WERI-Rb-1 (cell line): Measurements from ENCODE around the gene ASZ1.

ENCODE experiments used
- DNase-seq: peaks from one replicate; pipeline ENCODE4 v3.0.0-alpha.2; 2020
- H3K27ac ChIP-seq: fragments of 250-450 bp; sonication (Bioruptor Pico); 2 replicates; pipeline ENCODE4 v1.5.1; 2020; ENCODE audit warnings: mild to moderate bottlenecking, moderate library complexity
- H3K27me3 ChIP-seq: fragments of 250-450 bp; sonication (Bioruptor Pico); 2 replicates; pipeline ENCODE4 v1.5.1; 2021; ENCODE audit warnings: mild to moderate bottlenecking, low read depth, moderate library complexity; ENCODE audit not compliant: insufficient read depth, severe bottlenecking
- H3K36me3 ChIP-seq: fragments of 250-450 bp; sonication (Bioruptor Pico); 2 replicates; pipeline ENCODE4 v1.5.1; 2020; ENCODE audit warnings: mild to moderate bottlenecking, moderate library complexity
- H3K4me3 ChIP-seq: 2 replicates; pipeline ENCODE4 v1.5.1; 2011; ENCODE audit warnings: low read depth, mild to moderate bottlenecking, control low read depth, low read length
- H3K9me3 ChIP-seq: fragments of 250-450 bp; sonication (Bioruptor Pico); 2 replicates; pipeline ENCODE4 v1.5.1; 2021; ENCODE audit warnings: mild to moderate bottlenecking, moderate library complexity; ENCODE audit not compliant: severe bottlenecking
- TF ChIP-seq, protein P1 (sequence below): IDR thresholded peaks from 2 replicates; pipeline ENCODE4 v1.5.1; 2011; ENCODE audit warnings: low read depth, mild to moderate bottlenecking, control low read depth, inconsistent platforms, low read length

Gene ASZ1

DNA sequence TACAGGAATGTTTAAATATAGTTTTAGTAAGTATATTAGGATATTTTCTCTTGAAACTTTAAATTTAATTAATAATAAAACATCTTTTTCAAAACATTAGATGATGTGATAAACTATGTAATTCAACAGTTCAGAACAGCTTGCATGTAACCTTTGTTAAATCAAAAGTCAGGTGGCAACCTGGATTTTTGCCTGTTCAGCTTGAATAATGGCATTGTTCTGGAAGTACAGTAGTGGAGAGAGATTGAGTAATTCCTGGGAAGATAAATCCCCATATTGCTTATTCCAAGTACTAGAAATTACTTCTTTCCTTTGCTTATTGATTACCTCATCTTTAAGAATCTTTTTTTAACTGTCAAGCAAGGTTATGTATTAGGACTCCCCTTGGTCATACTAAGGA lies 32.4 kb upstream of the ASZ1 start:
- Histone ChIP-seq H3K27ac (no peak overlapping the region), H3K9me3 (no peaks in the 10 kb centered on the region), H3K4me3 (no peak overlapping the region), H3K27me3 (peaks cover 15% of the 10 kb centered on the region), H3K36me3 (no peaks in the 10 kb centered on the region)
- TF ChIP-seq, protein P1, sequence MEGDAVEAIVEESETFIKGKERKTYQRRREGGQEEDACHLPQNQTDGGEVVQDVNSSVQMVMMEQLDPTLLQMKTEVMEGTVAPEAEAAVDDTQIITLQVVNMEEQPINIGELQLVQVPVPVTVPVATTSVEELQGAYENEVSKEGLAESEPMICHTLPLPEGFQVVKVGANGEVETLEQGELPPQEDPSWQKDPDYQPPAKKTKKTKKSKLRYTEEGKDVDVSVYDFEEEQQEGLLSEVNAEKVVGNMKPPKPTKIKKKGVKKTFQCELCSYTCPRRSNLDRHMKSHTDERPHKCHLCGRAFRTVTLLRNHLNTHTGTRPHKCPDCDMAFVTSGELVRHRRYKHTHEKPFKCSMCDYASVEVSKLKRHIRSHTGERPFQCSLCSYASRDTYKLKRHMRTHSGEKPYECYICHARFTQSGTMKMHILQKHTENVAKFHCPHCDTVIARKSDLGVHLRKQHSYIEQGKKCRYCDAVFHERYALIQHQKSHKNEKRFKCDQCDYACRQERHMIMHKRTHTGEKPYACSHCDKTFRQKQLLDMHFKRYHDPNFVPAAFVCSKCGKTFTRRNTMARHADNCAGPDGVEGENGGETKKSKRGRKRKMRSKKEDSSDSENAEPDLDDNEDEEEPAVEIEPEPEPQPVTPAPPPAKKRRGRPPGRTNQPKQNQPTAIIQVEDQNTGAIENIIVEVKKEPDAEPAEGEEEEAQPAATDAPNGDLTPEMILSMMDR: no peak
- DNase-seq: no peak

DNA sequence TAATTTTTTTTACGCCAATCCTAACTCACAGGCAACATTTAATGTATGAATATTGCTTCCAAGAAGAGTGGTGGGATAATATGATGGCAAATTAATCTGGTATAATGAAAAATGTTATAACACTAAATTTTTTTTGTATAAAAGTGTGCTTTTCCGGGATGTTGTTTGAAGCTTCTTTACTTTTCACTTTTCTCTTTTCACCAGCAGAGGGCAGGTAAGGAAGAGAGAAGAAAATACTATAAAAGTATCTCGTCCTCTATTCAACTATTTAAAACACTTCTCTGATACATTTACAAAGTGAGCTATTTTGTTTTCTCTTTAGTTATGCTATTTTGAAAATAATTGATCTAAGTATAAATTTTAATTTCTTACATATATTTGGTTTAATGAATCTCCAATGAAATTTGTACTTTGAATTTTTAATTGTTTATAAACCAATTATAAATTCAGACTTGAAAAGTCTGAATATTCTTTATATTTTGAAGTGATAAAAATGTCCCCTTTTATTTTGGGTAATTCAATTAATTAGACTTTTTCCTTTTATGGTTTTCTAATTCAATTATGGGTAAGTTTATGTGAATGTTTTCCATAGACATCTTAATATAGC lies 31.8 kb upstream of the ASZ1 start:
- H3K27ac ChIP-seq: no peak overlapping the region
- TF ChIP-seq, protein P1: no peak

DNA sequence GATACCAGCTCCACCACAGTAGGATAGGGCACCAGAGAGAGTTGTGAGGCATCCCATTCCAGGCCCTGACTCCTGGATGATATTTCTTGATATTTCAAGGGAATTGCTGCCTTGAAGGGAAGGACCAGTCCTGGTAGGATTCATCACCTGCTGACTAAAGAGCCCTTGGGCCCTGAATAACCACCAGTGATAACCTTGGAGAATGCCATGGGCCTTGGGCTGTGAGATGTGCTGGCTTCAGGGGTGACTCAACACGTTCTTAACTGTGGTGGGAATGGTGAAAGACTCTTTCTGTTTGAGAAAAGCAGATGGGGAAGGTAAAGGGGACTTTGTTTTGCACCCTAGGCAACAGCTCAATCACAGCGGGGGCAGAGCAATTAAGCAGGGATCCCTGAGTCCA lies 21.4 kb upstream of the ASZ1 start:
- Histone ChIP-seq H3K27me3 (peaks cover 17% of the 10 kb centered on the region), H3K4me3 (no peak overlapping the region), H3K27ac (no peak overlapping the region), H3K36me3 (no peaks in the 10 kb centered on the region), H3K9me3 (no peaks in the 10 kb centered on the region)
- TF ChIP-seq, protein P1: no peak
- DNase-seq: no peak

More for the DNA sequence above, 31.8 kb upstream of the ASZ1 start:
- Histone ChIP-seq H3K36me3 (no peaks in the 10 kb centered on the region), H3K9me3 (no peaks in the 10 kb centered on the region), H3K4me3 (no peak overlapping the region), H3K27me3 (peaks cover 15% of the 10 kb centered on the region)
- no peak for DNase-seq

DNA sequence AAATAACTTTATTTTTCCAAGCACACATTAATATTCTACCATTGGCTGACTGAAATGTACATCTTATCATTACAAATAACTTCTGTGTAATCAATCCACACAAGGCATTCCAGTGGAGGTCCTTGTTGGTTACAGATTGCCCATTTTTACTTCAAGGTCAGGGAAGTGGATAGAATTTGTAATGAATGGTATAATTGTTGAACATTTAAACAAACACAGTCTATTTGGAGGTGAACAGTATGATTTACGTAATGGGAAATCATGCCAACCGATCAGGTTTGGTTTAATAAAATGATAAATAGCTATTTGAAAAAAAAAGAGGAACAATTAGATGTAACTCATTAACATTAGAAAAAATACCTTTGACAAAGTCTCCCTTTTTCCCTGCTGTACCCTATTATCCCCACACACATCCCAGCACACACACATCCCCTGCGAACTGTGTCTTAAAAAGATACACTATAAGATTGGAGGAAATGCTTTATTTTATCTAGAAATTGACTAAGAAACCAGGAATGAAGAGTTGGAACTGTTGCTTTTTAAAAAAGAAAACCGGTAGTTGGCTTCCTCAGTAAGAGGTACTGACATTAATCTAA lies 19.0 kb upstream of the ASZ1 start:
- Histone ChIP-seq H3K27ac (no peak overlapping the region), H3K27me3 (peaks cover 17% of the 10 kb centered on the region)
- TF ChIP-seq, protein P1: no peak

DNA sequence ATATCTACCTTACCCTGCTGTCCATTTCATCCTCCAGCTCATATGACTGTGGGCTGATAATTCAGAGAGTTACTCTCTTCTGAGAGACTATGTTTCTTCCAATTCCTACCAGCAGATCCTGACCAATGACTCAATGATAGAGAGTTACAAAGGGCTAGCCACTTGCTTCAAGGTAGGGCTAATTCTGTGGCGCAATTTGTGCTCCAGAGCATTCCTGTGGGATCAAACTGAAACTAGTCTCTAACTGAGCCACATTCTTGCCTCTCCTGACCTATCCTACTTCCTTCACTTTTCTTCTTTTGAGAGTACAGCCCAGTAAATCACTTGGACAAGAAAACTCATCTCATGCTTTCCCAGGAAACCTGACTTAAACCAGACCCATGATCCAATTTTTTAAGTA lies 17.9 kb upstream of the ASZ1 start:
- Histone ChIP-seq H3K27me3 (peaks cover 19% of the 10 kb centered on the region), H3K4me3 (no peak overlapping the region), H3K36me3 (no peaks in the 10 kb centered on the region), H3K9me3 (no peaks in the 10 kb centered on the region), H3K27ac (no peak overlapping the region)
- DNase-seq: no peak
- TF ChIP-seq, protein P1: no peak

More for the DNA sequence above, 19.0 kb upstream of the ASZ1 start:
- no peaks in the 10 kb centered on the region for H3K36me3 ChIP-seq
- no peak for DNase-seq
- no peaks in the 10 kb centered on the region for H3K9me3 ChIP-seq
- no peak overlapping the region for H3K4me3 ChIP-seq

DNA sequence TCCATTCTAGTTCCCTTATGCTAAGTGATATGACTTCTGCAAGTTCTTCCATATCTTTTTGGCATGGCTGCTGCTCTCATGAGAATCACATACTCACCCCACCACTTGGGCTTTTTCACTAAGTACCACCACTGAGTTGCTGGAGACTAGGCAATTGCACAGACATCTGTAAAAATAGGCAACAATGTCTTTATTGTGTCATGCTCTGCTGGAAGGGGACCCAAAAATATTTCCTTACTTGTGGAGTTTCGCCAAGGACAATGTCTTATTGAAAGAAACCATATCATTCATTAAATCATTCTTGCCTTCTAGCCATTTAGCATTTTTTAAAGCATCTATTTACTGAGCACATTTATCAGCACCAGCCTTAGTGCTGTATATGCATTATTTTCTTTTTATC lies 17.4 kb upstream of the ASZ1 start:
- Histone ChIP-seq H3K36me3 (no peaks in the 10 kb centered on the region), H3K9me3 (no peaks in the 10 kb centered on the region), H3K27me3 (peaks cover 19% of the 10 kb centered on the region), H3K27ac (no peak overlapping the region), H3K4me3 (no peak overlapping the region)
- TF ChIP-seq, protein P1: no peak
- no peak for DNase-seq
